CD8-positive, alpha-beta memory T cell (primary cell): ENCODE data around the gene HDGF. TPM values are rescaled to one million over a fixed set of nuclear protein-coding genes. Genes with fewer than 3 reads are reported as not detected.
"Not testable (repeated sequence)": the region's sequence is repeated elsewhere in the genome, so short reads cannot be mapped to it uniquely, and the experiment has no call there.

Source experiments
- CTCF ChIA-PET: fragments of 350-600 bp; sonication (Branson Sonifier 250); formaldehyde crosslinking; loops from one replicate; lab custom pipeline; 2021; ENCODE audit warnings: antibody characterized with exemption; lab: Charles Lee
- POLR2A ChIA-PET: fragments of 350-600 bp; sonication (Branson Sonifier 250); formaldehyde crosslinking; loops from one replicate; lab custom pipeline; 2021; ENCODE audit warnings: antibody characterized with exemption; lab: Charles Lee
- DNase-seq, 5 donors: peaks; one replicate each; pipeline versions ENCODE4 v3.0.0 to v3.0.0-alpha.2; 2020 to 2022; ENCODE audit warnings: mixed read lengths in 1 of 5
- H3K27ac ChIP-seq: one replicate; pipeline ENCODE4 v1.7.0; 2013; ENCODE audit warnings: low read depth, mild to moderate bottlenecking, low read length, moderate library complexity
- H3K27me3 ChIP-seq: 2 replicates; pipeline ENCODE4 v1.7.0; 2013; ENCODE audit warnings: low read length, mild to moderate bottlenecking; ENCODE audit not compliant: insufficient read depth, poor library complexity, severe bottlenecking
- H3K36me3 ChIP-seq: 2 replicates; pipeline ENCODE4 v1.7.0; 2013; ENCODE audit warnings: mild to moderate bottlenecking, low read length, moderate library complexity; ENCODE audit not compliant: insufficient read depth
- H3K4me1 ChIP-seq: 2 replicates; pipeline ENCODE4 v1.7.0; 2013; ENCODE audit warnings: mild to moderate bottlenecking, low read length, moderate library complexity; ENCODE audit not compliant: insufficient read depth
- H3K4me3 ChIP-seq: 2 replicates; pipeline ENCODE4 v1.7.0; 2013; ENCODE audit warnings: mild to moderate bottlenecking, low read length
- H3K9me3 ChIP-seq: 2 replicates; pipeline ENCODE4 v1.7.0; 2013; ENCODE audit warnings: mild to moderate bottlenecking, low read length
- H3K27ac Mint-ChIP-seq, 8 donors: one replicate each; pipeline ENCODE4 v1.8.0; 2020 to 2021; ENCODE audit warnings: mixed read lengths in 8 of 8, mild to moderate bottlenecking in 6 of 8, inconsistent platforms in 3 of 8, moderate library complexity in 3 of 8
- H3K27me3 Mint-ChIP-seq, 2 donors: one replicate each; pipeline ENCODE4 v1.8.0; 2020 to 2021; ENCODE audit warnings: mixed read lengths in 2 of 2, mild to moderate bottlenecking in 1 of 2, moderate library complexity in 1 of 2
- H3K36me3 Mint-ChIP-seq, 3 donors: one replicate each; pipeline ENCODE4 v1.8.0; 2020 to 2021; ENCODE audit warnings: mixed read lengths in 3 of 3, inconsistent platforms in 1 of 3, mild to moderate bottlenecking in 1 of 3
- H3K4me1 Mint-ChIP-seq, 3 donors: one replicate each; pipeline ENCODE4 v1.8.0; 2020 to 2021; ENCODE audit warnings: mixed read lengths in 3 of 3, inconsistent platforms in 1 of 3, mild to moderate bottlenecking in 1 of 3
- H3K4me3 Mint-ChIP-seq, 7 donors: one replicate each; pipeline ENCODE4 v1.8.0; 2020 to 2021; ENCODE audit warnings: mixed read lengths in 7 of 7, mild to moderate bottlenecking in 6 of 7, moderate library complexity in 4 of 7, inconsistent platforms in 2 of 7
- H3K9me3 Mint-ChIP-seq, 5 donors: one replicate each; pipeline ENCODE4 v1.8.0; 2020 to 2022; ENCODE audit warnings: mixed read lengths in 5 of 5, mild to moderate bottlenecking in 3 of 5, moderate library complexity in 2 of 5, inconsistent platforms in 1 of 5
- polyA plus RNA-seq: library from polyadenylated mRNA; unstranded; fragments of 300-500 nt; fragmentation: Illumina TruSeq; gene quantifications from one replicate; pipeline ENCODE4 v1.2.3, GENCODE V29; 2021
- total RNA-seq, 2 experiments: library from RNA; stranded (reverse); gene quantifications; one replicate each; pipeline ENCODE4 v1.2.3, GENCODE V29; 2021

HDGF gene
- total and polyA plus RNA-seq, 3 experiments from 2014 or later, result 46.0 to 299 (median 297) TPM

DNA sequence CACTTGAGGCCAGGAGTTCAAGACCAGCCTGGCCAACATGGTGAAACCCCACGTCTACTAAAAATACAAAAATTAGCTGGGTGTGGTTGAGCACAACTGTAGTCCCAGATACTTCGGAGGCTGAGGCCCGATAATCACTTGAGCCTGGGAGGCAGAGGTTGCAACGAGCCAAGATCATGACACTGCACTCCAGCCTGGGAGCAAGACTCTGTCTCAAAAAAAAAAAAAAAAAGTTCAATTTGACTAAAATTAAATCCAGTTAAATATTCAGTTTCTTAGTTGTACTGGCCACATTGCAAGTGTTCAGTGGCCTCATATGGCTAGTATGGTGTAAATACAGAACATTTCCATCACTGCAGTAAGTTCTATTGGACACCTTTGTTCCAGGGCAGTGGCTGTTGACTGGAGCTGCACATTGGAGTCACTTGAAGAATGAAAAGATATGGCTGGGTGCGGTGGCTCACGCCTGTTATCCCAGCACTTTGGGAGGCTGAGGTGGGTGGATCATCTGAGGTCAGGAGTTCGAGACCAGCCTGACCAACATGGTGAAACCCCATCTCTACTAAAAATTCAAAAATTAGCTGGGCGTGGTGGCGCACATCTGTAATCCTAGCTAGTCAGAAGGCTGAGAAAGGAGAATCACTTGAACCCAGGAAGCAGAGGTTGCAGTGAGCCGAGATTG lies 6.2 kb upstream of the HDGF start:
- H3K27me3 Mint-ChIP-seq, H3K9me3 ChIP-seq, H3K27me3 ChIP-seq, H3K4me1 ChIP-seq, H3K36me3 ChIP-seq, H3K27ac ChIP-seq, H3K4me3 Mint-ChIP-seq, H3K4me3 ChIP-seq, POLR2A ChIA-PET, DNase-seq, H3K9me3 Mint-ChIP-seq, H3K36me3 Mint-ChIP-seq, H3K27ac Mint-ChIP-seq: not testable (repeated sequence)
- H3K4me1 Mint-ChIP-seq, result peaks cover 9 to 19% (median 11%) of the 10 kb centered on the region in 3 donors
- CTCF ChIA-PET, result interaction anchor here (1.4 kb wide), 1 partner anchor 31 kb away, joined by 3 read pairs; no protein-coding TSS in a partner anchor

DNA sequence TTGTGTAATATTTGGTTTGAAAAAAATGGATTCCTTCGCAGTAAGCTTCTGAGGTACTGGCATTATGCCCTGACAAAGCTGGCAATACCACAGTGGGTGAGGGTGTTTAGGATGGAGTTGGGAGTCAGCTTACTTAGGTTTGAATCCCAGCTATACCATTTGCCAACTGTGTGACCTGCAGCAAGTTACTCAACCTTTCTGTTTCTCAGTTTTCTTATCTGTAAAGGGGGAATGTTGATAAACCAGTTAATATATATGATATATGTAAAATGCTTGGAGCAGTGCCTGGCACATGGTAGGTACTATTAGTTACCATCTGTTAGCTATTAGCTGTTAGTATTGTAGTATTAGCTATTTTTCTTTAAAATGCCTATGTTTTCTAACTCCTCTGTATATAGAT lies 4.9 kb upstream of the HDGF start:
- no peak overlapping the region for H3K27ac Mint-ChIP-seq
- CTCF ChIA-PET, result interaction anchor here (1.0 to 2.0 kb wide), 4 partner anchors 8 to 104 kb away, joined by 3 to 8 read pairs (median 6); partner anchors contain the start of genes NTRK1 and PRCC
- Histone ChIP-seq H3K27me3 (no peaks in the 10 kb centered on the region), H3K36me3 (no peaks in the 10 kb centered on the region), H3K4me3 (no peak overlapping the region), H3K4me1 (peaks cover 10% of the 10 kb centered on the region), H3K9me3 (no peaks in the 10 kb centered on the region), H3K27ac (no peak overlapping the region)
- H3K36me3 Mint-ChIP-seq, result peaks cover 0 to 4% (median 0%) of the 10 kb centered on the region in 3 donors
- H3K4me3 Mint-ChIP-seq, result no peak overlapping the region
- H3K9me3 Mint-ChIP-seq, result no peaks in the 10 kb centered on the region
- H3K4me1 Mint-ChIP-seq, result peaks cover 12 to 26% (median 17%) of the 10 kb centered on the region in 3 donors
- POLR2A ChIA-PET, result interaction anchor here (0.7 kb wide), 1 partner anchor 23 kb away, joined by 10 read pairs; no protein-coding TSS in a partner anchor
- DNase-seq, result no peak
- no peaks in the 10 kb centered on the region for H3K27me3 Mint-ChIP-seq

GRCh38 chr1:156755527-156755950 lies 4.1 kb upstream of the HDGF start:
- Histone ChIP-seq H3K27me3 (no peaks in the 10 kb centered on the region), H3K9me3 (no peaks in the 10 kb centered on the region), H3K4me3 (no peak overlapping the region), H3K36me3 (no peaks in the 10 kb centered on the region), H3K27ac (peak overlapping the region; percentile 35), H3K4me1 (peaks cover 10% of the 10 kb centered on the region)
- H3K27ac Mint-ChIP-seq, result peak overlapping the region in 1 of 8 donors; percentile 19
- H3K9me3 Mint-ChIP-seq, result no peaks in the 10 kb centered on the region
- no peak for DNase-seq
- peaks cover 14 to 27% (median 21%) of the 10 kb centered on the region in 3 donors for H3K4me1 Mint-ChIP-seq
- ChIA-PET POLR2A (no interaction called here), CTCF (interaction anchor here (1.7 to 2.0 kb wide), 2 partner anchors 29 to 105 kb away, joined by 7 to 8 read pairs; partner anchors contain the start of gene NTRK1)
- H3K4me3 Mint-ChIP-seq, result no peak overlapping the region
- peaks cover 0 to 6% (median 0%) of the 10 kb centered on the region in 3 donors for H3K36me3 Mint-ChIP-seq
- H3K27me3 Mint-ChIP-seq, result no peaks in the 10 kb centered on the region

GRCh38 chr1:156754219-156754618 lies 2.7 kb upstream of the HDGF start:
- ChIA-PET CTCF (interaction anchor here (1.0 kb wide), 1 partner anchor 28 kb away, joined by 3 read pairs; no protein-coding TSS in a partner anchor), POLR2A (no interaction called here)
- DNase-seq, result no peak
- Histone ChIP-seq H3K36me3 (no peaks in the 10 kb centered on the region), H3K27ac (no peak overlapping the region), H3K27me3 (no peaks in the 10 kb centered on the region), H3K9me3 (no peaks in the 10 kb centered on the region), H3K4me3 (no peak overlapping the region), H3K4me1 (peaks cover 22% of the 10 kb centered on the region)
- Mint-ChIP-seq H3K4me1 (peaks cover 27 to 40% (median 34%) of the 10 kb centered on the region in 3 donors), H3K4me3 (peak overlapping the region in 2 of 7 donors; percentile 48 to 70), H3K9me3 (no peaks in the 10 kb centered on the region), H3K36me3 (peaks cover 0 to 11% (median 0%) of the 10 kb centered on the region in 3 donors), H3K27me3 (no peaks in the 10 kb centered on the region), H3K27ac (peak overlapping the region in 1 of 8 donors; percentile 92)

- peak overlapping the region; percentile 86 to 97 (median 92) for H3K4me3 Mint-ChIP-seq
- H3K27ac Mint-ChIP-seq, result peak overlapping the region; percentile 15 to 97 (median 90)
- peak overlapping the region; percentile 85 for H3K27ac ChIP-seq
- POLR2A ChIA-PET, result interaction anchor here (1.9 to 2.6 kb wide), 2 partner anchors 11 to 14 kb away, joined by 16 to 42 read pairs; partner anchors contain the start of genes MRPL24 and PRCC
- H3K9me3 ChIP-seq, result no peaks in the 10 kb centered on the region
- H3K36me3 ChIP-seq, result no peaks in the 10 kb centered on the region
- H3K4me3 ChIP-seq, result no peak overlapping the region
- peaks cover 0 to 11% (median 0%) of the 10 kb centered on the region in 3 donors for H3K36me3 Mint-ChIP-seq
- H3K27me3 ChIP-seq, result no peaks in the 10 kb centered on the region
- CTCF ChIA-PET, result interaction anchor here (1.0 to 4.0 kb wide), 5 partner anchors 11 to 63 kb away, joined by 3 to 16 read pairs (median 8); partner anchors contain the start of genes ISG20L2, METTL25B and MRPL24
- no peak for DNase-seq
- H3K4me1 ChIP-seq, result peaks cover 34% of the 10 kb centered on the region
- H3K4me1 Mint-ChIP-seq, result peaks cover 37 to 53% (median 46%) of the 10 kb centered on the region in 3 donors
- no peaks in the 10 kb centered on the region for H3K27me3 Mint-ChIP-seq
- no peaks in the 10 kb centered on the region for H3K9me3 Mint-ChIP-seq
These were observed 1.5 kb upstream of the HDGF start for GRCh38 chr1:156752843-156753482.

GRCh38 chr1:156751757-156752481 lies 444 bp upstream of the HDGF start:
- peak overlapping the region; percentile 86 to 97 (median 92) for H3K4me3 Mint-ChIP-seq
- ChIA-PET POLR2A (interaction anchor here (1.3 to 2.6 kb wide), 5 partner anchors 10 to 46 kb away, joined by 4 to 42 read pairs (median 16); partner anchors contain the start of genes CRABP2, ISG20L2, METTL25B and MRPL24), CTCF (interaction anchor here (0.7 to 4.0 kb wide), 9 partner anchors 11 to 109 kb away, joined by 3 to 16 read pairs (median 4); partner anchors contain the start of genes ISG20L2, METTL25B, MRPL24 and PRCC)
- no peaks in the 10 kb centered on the region for H3K9me3 Mint-ChIP-seq
- peaks cover 0 to 11% (median 0%) of the 10 kb centered on the region in 3 donors for H3K36me3 Mint-ChIP-seq
- DNase-seq, result peak; percentile 91 to 97 (median 96)
- H3K27ac Mint-ChIP-seq, result peak overlapping the region; percentile 87 to 97 (median 93)
- no peaks in the 10 kb centered on the region for H3K36me3 ChIP-seq
- peak overlapping the region; percentile 85 for H3K27ac ChIP-seq
- peaks cover 43% of the 10 kb centered on the region for H3K4me1 ChIP-seq
- peak overlapping the region; percentile 92 for H3K4me3 ChIP-seq
- peaks cover 45 to 63% (median 55%) of the 10 kb centered on the region in 3 donors for H3K4me1 Mint-ChIP-seq
- H3K27me3 ChIP-seq, result no peaks in the 10 kb centered on the region
- no peaks in the 10 kb centered on the region for H3K9me3 ChIP-seq
- no peaks in the 10 kb centered on the region for H3K27me3 Mint-ChIP-seq
